GM18502 (cell line): Measurements from ENCODE around the gene PCSK6.

Source experiments
- ATAC-seq: cut with Tn5 transposase; IDR thresholded peaks from one replicate; pipeline ENCODE4 v1.9.1; 2021; ENCODE audit warnings: mild to moderate bottlenecking; ENCODE audit not compliant: unreplicated experiment, poor library complexity

The PCSK6 gene

DNA sequence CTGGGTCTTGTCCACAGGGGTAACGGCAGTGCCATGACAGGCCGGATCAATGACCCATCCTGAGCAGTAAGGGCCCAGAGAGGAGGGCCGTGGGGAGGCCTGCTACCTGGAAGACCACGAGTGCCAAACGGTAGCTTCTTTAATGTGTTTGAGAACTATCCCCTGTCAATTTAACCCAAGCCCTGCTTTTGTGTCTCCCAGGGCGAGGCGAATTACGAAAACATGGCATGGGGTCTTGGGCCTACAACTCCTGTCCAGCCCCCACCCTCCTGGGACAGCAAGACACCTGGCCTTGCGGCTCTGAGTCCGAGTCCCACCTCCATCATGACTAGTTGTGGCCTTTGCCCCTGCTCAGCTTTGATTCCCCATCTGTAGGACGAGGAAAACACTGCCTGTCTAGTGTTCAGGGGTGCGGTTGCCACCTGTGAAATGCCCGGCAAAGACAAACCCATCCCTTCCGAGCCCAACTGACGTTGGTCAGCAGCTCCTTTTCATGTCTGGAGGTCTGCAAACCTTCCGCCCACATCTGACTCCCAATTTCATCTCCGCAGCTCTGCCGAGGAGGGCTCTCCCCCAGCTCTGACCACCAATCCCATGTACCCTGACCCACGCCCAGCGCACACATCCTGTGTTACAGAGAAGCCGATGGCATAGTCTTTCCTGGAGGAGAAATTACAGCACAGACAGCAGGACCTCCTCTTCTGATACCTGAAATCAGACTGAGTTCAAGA is 165.5 kb downstream of the PCSK6 start:
- ATAC-seq = no peak

DNA sequence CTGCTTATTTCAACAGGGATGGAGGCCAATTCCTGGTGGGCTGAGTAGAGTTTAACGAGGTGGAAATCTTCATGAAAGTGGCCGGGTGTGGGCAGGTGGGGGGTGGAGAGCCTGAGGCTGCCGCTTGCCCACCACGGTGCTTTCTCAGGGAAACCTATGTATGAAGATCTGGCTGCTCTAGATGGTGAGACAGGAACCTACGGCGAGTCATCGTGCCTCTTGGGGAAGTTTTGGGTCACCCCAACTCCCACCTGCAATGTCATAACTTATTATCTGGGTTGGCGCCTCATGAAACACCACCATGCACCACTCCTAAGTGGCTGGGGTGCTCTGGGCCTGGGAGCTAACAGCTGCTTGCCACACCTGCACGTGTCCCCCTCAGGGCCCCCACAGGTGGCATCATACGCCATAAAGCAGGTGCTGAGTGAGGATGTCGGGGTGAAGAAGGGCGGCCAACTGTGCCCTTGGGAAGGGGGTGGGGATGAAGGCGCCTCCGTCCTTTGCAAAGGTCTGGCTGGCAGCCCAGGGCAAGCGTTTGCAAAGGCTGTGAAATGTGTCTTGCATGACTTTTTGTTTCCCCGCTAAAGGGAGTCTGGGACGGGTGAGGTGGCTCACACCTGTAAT is 166.5 kb downstream of the PCSK6 start:
- no peak for ATAC-seq

DNA sequence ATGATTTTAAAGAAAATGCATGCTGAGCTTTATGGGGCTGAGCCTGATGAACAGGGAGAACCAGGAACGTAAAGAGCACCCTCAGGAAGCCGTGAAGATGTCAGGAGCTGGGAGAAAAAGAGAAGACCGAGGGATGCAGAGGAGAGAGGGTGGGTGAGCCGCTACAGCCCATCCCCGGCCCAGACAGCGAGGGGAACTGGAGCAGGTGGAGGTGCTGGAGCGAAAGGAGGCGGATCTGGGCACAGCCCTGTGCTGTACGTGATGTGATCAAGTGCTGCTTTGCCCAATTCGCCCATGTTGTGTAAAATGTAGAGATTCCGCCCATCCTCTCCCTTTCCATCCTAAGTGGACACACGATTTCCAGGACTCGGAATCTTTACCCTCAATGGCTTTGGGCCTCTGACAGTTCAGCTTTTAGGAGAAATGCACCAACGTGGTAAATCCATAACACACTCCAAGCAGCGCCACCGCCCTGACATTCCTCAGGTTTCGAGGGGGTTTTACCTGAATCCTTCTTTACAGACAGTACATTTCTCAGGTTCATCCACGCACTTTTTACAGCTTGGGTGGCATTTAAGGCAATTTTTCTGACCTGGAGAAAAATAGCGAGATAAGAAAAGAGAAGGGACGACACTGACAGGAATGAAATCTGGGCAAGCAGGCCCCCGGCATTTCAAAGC is 167.4 kb downstream of the PCSK6 start:
- ATAC-seq = no peak

DNA sequence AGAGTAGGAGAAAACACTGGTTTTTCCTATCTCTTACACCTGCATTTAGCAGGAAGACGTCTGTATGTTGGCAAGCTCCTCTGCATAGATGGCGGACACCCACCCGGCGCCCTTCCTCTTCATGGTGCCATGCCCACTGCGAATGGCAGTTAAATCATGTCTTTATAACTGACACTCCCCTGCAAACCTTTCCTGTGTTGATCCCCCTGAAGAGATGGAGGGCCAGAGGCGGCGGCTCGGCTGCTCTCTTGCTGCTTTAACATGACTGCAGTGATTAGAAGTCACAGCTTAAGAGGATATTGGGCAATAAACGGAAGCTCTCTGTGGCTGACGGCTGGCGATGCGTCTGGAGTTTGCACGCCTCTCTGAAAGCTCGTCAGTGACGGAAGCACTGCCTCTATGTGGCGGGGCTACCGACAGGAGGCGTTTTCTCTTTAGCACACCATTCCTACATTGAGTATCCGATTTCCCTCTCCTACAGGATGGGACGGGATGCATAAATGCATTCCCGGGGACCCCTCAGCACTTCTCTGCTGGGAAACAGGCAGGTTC is 168.9 kb downstream of the PCSK6 start:
- ATAC-seq = no peak

DNA sequence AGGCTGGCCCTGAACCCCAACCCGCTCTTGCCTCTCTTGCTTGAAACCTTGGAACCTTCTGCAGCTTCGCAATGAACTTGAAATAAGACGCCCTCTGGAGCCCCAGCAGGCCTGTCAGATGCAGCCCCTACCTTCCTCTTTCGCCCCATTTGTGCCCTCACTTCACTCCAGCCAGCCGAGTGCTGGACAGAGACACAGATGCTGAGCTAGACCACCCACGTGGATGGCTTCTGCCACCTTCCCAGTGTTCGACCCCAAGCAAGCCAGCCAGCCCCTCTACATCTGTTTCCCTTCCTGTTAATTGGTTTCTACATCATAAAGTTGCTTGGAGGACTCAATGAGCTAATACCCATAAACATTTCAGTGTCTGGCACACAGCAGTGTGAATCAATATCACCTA is 170.7 kb downstream of the PCSK6 start:
- ATAC-seq = no peak

DNA sequence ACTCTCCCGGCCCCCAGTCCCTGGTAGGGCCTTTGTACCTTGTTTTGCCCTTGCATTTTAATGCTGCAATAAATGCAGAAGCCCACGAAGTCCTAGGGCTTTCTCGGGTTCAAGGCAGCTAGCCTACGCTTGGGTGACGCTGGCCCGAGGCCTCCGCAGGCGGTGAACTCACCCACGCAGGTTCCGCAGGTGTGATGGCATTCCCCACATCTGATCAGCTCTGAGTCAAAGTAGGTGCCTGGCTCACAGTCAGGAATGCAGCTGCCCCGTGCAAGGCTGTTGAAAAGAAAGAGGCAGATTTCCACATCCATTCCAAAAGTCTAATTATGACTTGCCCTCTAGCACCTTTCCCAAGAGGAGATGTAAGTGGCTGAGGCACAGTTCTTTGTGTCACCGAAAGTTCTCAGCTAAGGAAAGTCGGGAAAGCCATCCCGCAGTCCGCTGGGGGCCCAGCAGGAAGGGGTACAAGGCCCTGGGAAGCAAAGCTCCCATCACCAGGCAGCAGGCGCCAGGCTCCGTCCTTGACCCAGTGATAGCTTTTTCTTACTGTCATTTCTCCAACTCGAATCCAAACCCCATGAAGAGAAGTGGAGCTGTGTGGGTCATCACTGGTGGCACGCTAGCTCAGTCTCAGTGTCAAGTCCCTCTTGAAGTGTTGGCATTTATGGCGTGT is 171.2 kb downstream of the PCSK6 start:
- no peak for ATAC-seq

DNA sequence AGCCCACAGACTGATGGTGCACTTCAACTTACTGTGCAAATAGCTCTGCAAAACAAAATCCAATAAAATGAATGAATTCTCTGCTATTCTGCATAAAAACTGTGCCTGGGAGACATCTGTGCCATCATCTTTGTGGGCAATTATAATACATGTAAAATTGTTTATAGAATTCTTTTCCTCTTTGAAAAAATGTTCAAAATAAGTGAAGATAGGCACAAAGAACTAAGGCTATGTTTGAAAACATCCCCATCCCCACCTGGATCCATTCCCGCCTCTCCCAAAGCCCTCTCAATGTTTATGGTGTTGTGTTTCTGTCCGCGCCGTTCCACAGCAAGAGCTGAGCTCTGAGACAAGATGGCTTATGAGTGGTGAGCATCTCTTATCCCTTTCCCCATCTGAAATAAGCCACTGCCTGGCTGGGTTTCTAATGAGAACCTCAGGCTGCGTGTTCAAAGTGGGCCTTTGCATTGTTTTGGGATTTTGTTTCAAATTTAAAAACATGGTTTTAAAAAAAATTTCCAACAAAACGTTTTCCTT is 172.1 kb downstream of the PCSK6 start:
- no peak for ATAC-seq

DNA sequence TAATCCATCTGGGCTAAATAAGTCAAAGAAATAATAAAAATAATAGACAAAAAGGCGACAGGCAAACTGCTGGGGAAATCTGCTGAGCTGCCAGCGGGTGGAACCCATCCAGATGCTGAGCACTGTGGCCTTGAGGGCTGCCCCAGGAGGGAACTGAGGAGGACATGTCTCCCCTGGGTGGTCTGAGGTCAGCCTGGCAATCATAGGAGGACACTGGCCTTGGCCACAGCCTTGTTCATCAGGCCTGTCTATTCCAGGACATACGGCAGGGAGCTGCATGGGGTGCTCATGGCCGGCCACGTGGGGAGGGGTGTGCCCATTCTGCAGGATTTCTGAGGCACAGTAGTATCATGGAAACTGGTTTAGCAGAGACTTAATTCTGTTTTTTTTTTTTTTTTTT is 173.0 kb downstream of the PCSK6 start:
- ATAC-seq = no peak

DNA sequence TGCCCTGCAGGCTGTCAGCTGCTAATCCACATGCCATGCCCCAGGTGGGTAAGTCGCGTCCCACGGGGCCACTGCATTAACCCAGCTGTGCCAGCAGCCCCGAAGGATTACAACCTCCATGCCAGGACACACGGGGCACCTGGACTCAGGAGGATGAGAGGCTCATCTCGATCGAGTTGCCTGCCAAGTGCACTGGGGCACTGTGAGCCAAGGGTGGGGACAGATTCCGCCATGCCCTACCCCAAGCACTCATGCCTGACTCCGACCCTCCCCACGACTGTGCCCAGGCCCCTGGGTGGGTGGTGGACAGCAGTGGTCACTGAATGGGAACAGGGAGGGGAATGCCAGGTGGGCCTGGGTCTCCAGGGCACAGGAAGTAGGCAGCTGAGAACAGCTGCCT is 173.8 kb downstream of the PCSK6 start:
- ATAC-seq = no peak

DNA sequence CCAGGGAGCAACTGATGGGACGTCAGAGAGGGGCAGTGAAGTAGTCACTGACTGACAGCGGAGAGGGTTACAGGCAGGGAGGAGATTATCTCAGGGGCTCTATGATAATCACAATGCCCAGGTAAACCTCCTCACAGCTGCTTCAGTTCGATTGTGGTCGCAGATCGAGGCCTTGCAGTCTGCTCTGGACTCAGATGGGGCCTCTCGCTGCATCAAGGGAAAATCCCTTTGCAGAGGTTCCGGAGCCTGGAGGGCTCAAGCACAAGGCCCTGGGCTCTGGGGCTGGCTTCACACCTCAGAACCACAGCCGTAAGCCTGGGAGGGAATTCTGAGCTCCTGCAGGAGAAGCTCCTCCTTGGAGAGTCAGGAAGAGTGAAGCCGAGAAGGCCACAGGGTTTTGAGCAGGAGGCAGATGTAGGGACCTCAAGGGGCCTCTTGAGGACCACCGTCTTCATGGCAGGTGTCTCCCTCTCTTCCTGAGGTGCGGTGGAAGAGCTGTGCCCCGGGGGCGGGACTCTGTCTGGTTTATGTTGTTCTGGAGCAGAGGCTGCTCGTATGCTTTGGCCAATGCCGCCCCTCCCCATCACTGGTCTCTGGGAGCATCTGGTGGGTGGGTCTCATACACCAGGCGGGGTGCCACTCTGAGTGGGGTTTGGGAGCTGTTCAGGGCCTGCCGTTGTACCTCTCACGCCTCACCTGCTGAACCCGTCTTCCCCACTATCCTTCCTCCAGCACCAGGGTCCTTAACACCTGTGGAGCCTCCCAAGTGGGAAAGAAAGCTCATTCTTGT is 175.0 kb downstream of the PCSK6 start:
- ATAC-seq = no peak

DNA sequence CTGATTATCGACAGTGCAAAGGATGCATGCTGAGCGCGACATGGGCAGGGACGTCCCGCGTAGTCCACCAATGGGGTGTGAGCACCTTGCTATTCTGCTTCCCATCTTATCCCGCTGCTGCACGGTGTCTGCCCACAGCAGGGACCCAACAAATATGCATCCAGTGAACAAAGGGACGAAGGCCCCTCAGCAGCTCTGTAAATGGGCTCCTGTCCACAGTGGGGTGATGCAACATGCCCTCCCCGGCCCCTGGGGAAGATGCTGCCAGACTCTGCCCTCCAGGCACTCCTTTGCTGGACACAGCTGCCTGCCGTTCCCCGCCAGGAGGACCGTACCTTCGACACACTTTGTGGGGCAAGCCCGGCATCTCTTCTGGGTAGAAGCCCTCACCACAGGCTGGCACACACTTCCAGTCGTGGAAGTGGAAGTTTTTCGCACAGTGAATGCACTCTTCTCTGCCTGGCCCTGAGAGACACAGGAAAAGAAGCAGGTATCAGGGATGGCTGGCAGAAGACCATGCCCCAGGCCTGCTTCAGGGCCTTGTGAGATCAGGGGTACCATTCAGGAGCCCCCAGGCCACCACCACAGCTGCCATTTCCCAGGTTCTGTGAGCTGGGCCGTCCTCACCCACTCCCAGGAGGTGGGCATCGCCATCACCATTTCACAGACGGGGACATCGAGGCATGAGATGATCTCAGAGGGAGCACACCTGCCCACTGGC is 176.3 kb downstream of the PCSK6 start:
- no peak for ATAC-seq

DNA sequence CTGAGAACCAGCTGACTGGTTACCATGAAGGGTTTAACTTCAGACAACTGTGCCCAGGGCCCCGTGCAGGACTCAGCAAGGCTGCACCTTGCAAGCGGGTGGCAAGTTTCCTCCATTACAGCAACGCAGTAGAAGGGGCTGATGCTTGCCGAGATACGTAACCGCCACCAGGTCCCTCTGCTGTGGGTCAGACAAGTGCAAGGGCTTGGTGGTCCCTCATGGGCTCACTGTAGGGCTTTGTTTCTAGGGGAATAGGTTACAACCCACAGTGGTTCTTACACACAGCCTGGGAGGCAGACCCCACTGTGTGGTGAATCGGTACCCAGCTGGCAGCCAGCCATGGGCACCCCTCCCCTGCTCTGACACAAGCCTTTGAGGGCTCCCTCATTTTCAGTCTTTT is 179.0 kb downstream of the PCSK6 start:
- no peak for ATAC-seq

DNA sequence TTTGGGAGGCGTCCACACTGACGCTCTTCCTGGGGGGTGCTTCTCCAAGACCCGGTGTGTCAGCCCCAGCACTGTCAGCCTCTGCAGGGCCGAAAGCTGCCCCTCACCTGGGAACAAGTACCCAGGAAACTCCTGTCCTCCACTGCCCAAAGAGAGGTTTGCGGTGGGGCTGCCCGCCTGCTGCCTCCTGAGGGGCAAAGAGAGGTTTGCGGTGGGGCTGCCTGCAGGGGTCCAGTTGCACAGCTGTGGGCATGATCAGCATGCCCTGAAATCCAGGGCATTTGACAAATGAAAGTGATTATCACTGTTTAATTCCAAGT is 179.4 kb downstream of the PCSK6 start:
- ATAC-seq = no peak

DNA sequence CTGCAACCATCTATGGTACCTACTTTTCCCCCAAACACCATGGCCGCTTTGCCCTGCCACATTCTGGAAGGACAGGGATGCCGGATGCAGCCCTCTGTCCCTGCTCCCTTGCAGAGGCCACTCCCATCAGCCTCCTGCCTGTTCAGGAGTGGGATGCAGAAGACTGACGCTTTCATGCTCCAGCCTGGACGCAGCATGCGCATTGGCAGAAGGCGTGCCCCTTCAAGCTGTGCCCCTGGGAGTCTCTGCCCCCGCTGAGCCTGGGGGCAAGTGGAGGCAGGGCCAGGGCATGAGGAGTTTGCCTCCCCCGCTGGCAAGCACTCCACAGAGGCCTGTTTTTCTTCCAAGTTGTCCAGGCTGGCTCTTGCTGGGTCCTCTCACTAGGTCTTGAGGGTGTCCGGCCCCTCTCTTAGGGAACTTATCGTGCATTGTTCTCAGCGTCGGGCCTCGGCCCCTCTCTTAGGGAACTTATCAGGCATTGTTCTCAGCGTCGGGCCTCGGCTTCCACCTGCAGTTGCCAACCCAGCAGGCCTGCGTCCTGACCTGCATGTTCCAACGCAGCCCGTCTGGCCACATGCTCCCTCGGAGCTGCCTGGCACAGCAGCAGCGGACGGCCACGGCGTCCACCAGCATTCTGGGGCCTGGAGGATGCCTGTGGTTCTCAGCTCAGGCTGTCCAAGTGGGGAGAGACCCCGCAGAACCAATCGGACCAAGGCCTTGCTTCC is 179.9 kb downstream of the PCSK6 start:
- no peak for ATAC-seq

DNA sequence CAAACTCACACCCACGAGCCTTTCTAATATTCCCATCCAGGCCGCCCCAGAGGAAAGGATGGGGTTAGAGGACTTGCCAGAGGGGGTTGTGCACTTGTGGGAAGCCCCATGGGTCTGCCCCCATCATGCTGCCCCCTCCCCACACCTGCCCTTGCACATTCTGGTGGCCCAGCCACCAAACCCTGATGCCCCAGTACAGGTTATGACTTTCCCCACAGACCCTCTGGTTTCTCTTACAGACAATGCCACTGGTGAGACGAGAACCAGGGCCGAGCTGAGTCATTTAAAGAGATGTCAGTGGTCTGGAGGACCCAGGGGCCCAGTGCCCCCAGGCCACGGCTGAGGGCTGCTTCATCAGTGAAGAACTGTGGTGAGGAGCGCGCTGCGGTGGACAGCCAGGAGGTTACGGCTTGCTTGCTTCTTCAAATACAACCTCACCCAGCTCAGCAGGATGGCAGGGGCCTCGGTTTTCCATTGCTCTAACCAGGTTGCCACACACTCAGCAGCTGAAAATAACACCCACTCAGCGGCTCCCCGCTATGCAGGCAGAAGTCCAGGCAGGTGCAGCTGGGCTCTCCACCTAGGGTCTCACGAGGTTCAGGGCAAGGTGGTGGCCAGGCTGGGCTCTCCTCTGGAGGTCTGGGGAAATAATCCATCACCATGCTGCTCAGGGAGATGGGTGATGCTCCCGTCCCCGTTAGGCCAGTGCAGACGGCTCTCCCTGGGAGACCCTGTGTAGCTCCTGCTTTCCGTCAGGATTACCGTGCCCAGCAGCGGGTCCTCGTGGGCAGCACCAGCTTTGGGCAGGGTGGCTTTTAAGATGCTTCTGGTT is 180.7 kb downstream of the PCSK6 start:
- no peak for ATAC-seq

DNA sequence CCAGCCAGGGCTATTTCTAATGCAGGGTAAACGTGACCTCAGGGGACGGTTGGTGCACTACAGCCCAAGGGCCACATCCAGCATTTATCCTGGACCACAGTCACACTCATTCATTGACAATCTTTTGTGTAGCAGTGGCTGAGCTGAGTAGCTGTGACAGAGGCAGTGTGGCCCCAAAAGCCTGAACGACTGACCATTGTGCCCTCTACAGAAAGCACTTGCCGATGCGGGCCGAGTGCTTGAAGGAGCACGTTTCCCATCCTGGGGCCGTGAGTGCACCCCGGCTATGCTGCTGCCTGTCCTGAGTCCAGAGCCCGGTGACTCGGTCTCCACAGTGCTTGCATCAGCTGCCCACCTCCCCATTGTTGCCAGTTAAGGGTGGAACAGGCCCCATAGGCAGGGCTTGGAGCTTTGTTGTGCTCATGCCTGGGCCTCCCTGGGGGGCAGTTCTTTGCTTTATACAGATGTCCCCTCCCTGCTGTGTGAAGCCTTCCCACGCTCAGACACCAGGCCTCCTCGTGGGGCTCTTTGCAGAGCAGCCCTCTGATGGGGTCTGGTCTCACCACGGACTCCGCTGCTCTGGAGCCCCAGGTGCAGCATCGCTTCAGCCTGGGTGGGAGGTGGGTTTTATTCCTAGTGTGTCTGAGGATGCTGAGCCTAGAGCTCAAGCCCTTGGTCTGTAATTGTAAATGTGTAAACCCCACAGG is 181.5 kb downstream of the PCSK6 start:
- no peak for ATAC-seq
